ENCODE data around the gene RESP18.
"Not testable (repeated sequence)": the region's sequence is repeated elsewhere in the genome, so short reads cannot be mapped to it uniquely, and the experiment has no call there.

The RESP18 gene

DNA sequence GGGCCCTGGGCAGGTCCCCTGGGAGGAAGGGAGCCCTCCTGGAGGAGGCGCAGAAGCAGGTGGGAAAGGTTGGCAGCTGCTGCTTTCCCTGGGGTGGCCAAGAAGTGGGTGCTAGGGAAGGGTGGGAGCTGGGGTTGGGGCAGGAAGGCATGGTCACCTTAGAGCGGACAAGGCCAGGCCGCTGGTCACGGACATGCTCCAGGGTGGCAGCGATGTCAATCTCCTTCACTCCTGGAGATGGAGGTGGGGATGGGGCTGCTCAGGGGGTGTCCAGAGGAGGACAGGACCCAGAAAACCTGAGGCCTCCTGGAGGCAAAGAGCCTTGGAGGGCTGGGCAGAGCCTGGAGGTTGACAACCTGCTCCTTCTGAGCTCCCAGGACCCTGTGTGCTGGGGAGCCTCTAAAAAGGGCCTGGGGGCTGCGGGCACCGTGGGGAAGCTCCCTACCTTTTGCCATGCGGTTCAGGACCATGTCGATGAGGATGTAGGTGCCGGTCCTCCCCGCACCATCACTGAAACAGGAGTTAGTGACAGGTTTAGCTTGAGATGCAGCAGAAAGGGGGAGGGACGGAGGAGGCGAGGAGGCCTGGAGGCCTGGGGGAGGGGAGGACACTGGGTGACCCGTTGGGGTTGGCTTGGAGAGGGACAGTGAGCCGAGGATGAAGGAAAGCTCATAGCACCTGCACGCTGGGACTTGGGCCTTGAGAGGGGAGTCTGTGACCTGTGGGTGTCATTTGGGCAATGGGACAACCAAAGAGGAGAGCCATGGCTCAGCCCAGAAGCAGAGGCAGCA lies 42.0 kb downstream of the RESP18 start:
- DNase-seq, result no peak

GRCh38 chr2:219289537-219290361 lies 42.8 kb downstream of the RESP18 start:
- DNase-seq, result no peak

GRCh38 chr2:219289195-219289536 lies 43.4 kb downstream of the RESP18 start:
- no peak for DNase-seq

GRCh38 chr2:219287580-219288265 lies 44.8 kb downstream of the RESP18 start:
- DNase-seq, result no peak

DNA sequence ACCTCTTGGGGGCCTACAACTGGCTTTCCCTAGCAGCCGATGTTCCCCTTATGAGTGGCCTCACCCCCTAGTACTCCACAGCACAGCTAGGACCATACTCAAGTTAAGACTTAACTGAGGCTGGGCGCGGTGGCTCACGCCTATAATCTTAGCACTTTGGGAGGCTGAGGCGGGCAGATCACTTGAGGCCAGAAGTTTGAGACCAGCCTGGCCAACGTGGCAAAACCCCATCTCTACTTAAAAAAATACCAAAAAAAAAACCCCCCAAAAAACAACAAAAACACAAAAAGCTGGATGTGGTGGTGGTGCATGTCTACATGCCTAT lies 45.5 kb downstream of the RESP18 start:
- not testable (repeated sequence) for DNase-seq

GRCh38 chr2:219286436-219287115 lies 46.0 kb downstream of the RESP18 start:
- DNase-seq, result no peak

DNA sequence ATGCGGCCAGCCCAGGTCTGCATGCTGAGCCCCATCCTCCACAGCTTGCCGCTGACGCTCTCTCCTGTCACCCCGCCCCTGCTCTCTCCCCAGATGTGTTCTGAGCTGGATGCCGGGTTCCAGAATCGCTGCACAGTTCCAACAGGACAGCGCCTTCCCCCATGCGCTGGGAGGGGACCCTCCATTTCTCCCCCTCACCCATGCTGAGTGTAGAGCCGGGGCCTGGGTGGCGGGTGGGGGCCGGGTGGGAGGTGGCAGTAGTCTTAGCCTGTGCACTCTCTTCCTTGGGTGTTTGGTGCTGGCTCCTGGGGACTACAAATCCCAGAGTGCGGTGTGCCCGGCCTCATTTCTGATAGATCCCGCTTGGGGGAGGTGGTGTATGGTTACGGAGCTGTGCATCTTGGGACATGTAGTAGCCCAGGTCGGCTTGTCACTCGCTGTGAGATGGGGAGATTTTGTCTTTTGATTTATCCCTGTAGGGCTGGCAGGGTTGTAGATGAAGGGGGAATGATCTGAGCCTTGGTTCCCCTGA lies 46.6 kb downstream of the RESP18 start:
- DNase-seq, result no peak

DNA sequence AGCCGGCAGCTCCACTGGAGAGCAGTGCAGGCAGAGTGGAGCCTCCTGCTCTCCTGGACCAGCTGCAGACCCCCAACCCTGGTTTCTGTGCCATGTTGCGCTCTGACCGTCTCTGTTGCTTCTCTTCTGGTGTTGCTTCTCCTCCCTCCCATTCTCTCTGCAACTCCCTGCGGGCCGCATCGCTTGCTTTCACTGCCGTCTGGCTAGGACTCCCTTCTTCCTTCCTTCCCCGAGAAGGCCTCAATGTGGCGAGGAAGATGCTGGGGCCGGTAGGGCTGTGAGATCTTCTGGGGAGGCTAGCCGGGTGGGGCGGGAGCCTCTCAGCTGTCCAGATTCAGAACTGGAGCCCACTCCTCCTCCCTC lies 47.2 kb downstream of the RESP18 start:
- DNase-seq, result no peak

DNA sequence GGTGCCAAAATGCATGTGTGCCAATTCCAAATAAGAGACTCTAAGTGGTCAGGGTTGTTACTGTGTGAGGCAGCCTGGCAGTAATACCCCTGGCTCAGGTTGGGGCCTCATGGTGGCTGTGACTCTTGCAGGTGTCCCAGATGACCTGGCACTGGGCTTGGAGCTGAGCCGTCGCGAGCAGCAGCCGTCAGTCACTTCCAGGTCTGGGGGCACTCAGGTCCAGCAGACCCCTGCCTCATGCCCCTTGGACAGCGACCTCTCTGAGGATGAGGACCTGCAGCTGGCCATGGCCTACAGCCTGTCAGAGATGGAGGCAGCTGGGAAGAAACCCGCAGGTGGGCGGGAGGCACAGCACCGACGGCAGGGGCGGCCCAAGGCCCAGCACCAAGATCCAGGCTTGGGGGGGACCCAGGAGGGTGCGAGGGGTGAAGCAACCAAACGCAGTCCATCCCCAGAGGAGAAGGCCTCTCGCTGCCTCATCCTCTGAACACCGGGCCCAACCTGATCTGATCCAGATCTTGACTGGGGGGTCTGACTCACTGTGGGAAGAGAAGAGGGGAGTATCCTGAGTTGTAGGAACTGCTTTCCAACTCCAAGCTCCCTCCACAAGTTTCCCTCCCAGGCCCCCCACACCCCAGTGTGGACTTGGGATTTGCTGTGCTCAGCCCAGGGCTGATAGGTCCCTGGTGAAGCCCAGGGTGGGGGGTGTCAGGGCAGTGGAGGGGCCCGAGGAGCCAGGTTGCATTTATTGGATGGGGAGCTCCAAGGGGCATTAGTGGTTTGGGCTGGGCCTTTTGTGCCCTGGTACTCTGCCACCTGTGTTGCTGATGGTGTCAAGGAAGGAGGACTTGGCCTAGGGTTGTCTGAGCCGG lies 47.8 kb downstream of the RESP18 start:
- DNase-seq, result no peak

DNA sequence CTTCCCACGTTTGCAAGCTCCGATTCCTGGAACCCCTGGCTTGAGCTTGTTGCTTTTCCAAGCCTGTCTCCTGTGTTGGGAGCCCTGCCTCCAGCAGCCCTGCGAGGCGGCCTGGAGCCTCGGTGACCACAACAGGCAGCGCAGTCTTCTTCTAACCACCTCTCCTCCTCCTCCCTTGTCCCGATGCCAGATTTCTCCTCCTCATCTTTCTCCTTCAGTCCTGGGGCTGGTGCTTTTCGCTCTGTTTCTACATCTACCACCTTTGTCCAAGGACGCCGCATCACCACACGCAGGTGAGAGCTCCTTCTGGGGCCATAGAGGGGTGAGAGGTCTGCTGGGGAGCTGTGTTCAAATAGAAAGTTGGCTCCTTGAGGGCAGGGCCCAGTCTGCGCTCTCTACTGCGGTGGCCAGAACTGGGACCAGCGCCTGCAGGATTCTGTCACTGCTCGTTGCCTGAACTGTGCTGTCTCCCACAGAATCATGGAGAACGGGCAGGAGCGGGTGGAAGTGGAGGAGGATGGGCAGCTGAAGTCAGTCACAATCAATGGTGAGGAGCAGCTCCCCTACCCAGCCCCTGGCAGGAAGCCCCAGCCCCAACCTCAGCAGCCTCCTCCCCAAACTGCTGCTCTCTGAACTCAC lies 49.5 kb downstream of the RESP18 start:
- DNase-seq, result no peak

GRCh38 chr2:219282375-219282774 lies 50.2 kb downstream of the RESP18 start:
- no peak for DNase-seq

GRCh38 chr2:219281588-219281987 lies 51.0 kb downstream of the RESP18 start:
- no peak for DNase-seq

DNA sequence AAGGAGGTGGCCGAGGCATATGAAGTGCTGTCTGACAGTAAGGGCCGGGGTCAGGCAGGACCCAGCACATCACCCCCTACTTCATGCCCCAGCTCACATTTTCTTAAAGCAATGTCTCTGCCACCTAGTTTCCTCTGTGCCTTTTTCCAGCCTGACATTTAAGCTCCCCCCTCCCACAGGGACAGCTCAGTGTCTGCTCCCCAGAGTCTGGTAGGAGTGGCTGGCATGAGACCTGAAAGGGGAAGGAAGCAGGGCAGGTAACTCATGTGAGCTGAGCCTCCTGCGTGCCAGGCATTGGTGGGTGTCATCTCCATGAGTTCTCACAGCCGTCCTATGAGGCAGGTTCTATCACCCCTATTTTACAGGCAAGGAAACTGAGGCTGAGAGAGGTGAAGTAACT lies 51.9 kb downstream of the RESP18 start:
- no peak for DNase-seq

GRCh38 chr2:219279916-219280516 lies 52.5 kb downstream of the RESP18 start:
- no peak for DNase-seq

- peak; percentile 97 for DNase-seq
Observed at GRCh38 chr2:219279151-219279915, 53.2 kb downstream of the RESP18 start, which contains the start of gene DNAJB2. Gene DNAJB2 (plus strand): TSS chr2:219279366. CDS start chr2:219279834, 468 bp downstream.

DNA sequence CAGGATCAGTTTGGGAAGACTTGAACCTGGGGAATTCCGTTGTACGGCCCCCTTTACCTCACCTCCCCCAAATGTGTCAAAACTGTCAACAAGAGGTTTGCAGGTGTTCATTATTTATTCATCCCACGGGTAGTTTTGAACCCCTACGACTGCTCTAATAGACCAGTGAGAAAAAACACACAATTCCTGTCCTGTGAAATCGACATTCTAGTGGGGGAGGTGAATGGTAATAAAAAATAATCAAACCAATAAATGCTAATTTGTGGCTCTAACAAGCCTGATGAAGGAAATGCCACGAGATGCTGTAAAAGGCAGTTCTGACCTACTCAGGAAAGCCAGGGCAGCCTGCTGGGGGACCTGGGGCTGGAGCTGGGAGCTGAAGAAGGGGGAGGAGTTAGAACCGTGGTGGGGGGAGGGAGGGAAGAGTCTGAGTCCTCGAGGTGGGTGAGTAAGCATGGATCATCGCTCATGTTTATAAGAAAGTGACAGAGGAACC lies 53.8 kb downstream of the RESP18 start:
- DNase-seq, result no peak

DNA sequence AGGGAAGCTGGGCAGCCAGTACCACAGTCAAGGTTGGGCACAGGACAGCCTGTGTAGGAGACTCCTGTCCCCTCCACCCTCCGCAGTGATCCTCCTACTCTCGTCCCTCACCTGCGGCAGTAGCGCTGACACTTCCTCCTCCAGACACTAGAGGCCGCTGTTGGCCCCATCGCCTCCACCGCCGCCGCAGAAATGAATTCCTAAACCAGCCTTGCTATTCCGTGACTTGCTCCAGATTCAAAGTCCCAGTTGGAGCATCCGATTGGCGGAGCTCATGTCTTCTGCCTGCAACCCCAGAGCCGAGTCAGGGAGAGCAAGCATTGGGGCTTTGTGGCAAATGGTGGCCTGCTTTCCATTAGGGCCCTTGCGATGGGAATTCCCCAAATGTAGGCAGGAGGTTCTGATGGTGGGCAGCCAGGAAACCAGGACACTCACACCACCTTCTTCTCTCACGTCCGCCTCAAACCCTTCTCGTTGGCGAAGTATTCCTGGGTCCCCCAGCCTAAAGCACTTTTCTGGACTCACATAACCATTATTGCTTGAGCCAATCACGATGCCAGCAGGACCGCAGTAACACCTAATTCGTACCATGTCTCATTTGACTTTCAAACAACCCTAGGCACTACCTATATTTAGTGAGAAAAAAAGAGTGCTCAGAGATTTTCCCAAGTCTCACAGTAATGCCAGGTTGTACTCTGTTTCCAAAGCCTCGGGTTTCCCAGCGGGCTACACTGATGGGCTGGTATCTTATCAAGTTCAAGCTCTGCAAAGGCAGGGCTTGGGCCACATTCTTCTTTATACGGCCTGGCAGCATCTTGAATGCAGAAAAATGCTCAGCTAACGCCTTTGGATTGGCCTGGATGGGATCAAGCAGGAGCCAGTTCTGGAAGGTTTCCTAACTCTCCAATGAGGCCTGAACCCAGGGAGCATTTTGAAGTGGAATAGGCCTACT lies 54.6 kb downstream of the RESP18 start:
- DNase-seq, result peak; percentile 70 to 71

Measured in NCI-H2081 (cell line).